22Rv1 (cell line): ENCODE data around the gene KPNA2.
"Not testable (repeated sequence)": the region's sequence is repeated elsewhere in the genome, so short reads cannot be mapped to it uniquely, and the experiment has no call there.

ENCODE experiments used
- CTCF ChIP-seq: fragments of 450-650 bp; IDR thresholded peaks from 2 replicates; pipeline ENCODE4 v1.5.1; 2017; ENCODE audit warnings: mild to moderate bottlenecking
- ZFX ChIP-seq: fragments of 450-650 bp; IDR thresholded peaks from 2 replicates; pipeline ENCODE4 v1.6.1; 2017; ENCODE audit warnings: antibody characterized with exemption, borderline replicate concordance

- TF ChIP-seq CTCF, ZFX: not testable (repeated sequence)
Measured at GRCh38 chr17:68065366-68065765, 29.8 kb downstream of the KPNA2 start.
